ENCODE results near the gene USP24.

Gene USP24, protein sequence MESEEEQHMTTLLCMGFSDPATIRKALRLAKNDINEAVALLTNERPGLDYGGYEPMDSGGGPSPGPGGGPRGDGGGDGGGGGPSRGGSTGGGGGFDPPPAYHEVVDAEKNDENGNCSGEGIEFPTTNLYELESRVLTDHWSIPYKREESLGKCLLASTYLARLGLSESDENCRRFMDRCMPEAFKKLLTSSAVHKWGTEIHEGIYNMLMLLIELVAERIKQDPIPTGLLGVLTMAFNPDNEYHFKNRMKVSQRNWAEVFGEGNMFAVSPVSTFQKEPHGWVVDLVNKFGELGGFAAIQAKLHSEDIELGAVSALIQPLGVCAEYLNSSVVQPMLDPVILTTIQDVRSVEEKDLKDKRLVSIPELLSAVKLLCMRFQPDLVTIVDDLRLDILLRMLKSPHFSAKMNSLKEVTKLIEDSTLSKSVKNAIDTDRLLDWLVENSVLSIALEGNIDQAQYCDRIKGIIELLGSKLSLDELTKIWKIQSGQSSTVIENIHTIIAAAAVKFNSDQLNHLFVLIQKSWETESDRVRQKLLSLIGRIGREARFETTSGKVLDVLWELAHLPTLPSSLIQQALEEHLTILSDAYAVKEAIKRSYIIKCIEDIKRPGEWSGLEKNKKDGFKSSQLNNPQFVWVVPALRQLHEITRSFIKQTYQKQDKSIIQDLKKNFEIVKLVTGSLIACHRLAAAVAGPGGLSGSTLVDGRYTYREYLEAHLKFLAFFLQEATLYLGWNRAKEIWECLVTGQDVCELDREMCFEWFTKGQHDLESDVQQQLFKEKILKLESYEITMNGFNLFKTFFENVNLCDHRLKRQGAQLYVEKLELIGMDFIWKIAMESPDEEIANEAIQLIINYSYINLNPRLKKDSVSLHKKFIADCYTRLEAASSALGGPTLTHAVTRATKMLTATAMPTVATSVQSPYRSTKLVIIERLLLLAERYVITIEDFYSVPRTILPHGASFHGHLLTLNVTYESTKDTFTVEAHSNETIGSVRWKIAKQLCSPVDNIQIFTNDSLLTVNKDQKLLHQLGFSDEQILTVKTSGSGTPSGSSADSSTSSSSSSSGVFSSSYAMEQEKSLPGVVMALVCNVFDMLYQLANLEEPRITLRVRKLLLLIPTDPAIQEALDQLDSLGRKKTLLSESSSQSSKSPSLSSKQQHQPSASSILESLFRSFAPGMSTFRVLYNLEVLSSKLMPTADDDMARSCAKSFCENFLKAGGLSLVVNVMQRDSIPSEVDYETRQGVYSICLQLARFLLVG (N-terminal part only)

DNA sequence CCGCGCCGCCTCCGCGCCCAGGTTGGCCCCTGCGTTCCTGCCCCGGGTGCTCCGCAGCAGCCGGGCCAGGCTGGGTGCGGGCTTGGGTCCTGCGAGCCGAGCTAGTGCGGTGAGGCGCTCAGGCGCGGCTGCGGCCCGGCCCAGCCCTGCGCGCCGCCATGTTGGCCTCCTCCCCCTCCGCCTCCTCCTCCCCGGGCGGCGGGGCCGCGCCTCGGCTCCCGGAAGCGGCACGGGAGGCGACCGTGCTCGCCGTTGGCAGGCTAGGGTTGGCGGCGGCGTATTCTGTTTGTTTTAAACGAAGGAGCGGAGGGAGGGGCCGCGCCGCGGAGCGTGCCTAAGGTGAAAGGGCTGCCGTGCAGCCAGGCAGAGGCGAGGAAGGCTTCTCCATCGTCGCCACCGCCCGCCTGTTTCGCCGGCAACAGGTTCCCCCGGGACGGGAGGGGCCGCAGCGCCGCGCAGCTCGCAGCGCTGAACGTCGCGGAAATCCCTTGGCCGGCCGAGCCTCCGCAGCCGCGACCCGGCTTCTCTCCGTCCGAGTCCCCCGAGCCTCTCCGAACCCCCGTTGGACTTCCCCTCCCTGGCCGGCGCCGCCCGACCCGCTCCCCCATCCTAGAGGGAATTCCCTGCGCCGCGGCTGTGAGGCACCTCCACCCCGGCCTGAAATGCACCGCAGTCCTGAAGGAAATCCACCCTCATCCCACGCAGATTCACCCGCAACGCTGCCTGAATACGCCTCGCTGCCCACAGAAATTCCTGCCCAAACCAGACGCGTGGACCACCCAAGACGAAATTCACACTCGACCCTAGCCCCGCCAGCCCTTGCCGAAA is at the start of gene USP24:
Gene USP24, minus strand, starts transcription at position 171 of the 828 bp plus-strand sequence. CDS start 251 bp downstream, outside the sequence.
- DNase-seq (ENCODE audit: low spot score) = no peak

DNA sequence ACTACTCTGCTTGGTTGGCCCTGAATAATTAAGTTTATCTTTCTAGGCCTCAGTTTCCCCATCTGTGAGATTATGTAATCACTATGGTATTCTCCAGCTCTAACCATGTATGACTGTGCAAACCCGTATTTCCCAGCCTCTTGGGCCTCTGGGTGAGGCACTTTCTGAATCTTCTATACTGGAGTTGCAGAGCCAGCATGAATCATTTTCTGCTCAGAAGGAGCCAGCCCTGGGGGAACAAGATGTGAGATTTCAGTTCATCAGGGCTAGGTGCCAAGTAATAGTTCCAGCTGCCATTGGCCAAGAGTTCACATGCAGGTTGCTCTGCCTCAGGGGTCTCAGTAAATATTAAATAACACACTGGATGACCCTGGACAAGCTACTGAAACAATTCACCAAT is 47.7 kb upstream of the USP24 start:
- no peak for DNase-seq (ENCODE audit: low spot score)

DNA sequence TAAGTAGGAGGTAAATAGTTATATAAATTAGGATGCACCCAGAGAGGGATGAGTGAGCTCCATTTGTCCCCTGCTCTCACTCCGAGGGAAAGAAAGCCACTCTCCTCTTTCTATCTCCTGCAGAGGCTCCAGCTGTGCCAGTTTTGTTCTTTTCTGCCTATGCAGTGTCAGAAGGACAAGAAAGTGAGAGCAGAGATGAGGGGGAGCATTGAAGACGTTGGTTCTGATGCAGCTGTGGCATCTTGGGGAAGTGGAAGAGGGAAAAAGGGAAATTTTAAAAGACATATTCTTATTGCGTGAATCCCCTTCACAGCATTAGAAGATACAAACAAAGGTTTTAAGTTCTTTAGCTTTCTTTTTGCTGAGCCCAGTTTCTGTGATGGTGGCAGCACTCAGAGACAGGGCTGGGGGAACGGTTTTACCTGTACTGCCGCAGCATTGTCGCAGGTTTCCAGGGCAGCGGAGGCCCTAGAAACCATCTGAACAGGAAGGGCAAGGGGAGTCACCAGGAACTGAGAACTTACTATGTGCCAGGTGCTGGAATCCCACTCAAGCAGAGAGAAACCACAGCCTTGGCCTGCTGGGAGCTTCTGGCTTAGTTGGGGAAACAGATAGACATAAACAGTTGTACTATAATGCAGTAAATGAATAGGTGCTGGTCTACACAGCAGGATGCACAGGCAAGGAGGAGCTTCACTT is 44.9 kb upstream of the USP24 start:
- no peak for DNase-seq (ENCODE audit: low spot score)

DNA sequence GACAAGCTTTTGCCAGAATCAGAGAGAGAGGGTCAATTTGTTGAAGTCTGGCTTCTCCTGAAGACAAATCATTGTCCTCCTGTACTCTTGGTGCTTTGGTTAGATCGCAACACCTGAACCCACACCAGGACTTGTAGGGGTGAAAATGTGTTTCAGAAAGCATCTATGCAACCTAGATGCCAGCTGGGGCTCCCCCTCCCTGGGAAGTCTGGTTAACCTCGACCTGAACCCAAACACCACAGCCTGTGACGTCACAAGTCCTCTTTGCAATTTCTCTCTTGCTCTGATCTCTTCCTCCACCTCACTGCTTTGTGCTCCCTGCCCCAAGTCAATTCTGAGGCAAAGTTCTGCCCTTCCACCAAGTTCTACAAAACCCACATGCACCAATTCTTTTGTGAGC is 42.8 kb upstream of the USP24 start:
- no peak for DNase-seq (ENCODE audit: low spot score)

DNA sequence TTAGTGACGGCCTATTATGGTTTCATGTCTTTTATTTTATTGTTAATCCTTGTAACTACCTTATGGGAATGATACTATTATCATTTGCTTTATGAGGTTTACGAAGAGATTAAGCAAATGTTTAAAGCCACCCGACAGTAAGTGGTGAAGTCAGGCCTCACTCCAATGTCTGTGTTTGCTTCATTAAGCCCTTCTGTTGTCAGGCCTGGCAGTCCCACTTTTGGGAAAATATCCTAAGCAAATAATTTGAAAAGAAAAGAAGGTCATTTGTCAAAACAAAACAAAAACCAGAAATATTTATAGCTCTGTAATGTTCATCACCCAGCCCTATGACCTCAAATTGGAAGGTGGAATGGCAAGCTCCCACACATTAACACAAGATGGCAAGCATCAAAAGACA is 40.7 kb upstream of the USP24 start:
- DNase-seq (ENCODE audit: low spot score) = no peak

DNA sequence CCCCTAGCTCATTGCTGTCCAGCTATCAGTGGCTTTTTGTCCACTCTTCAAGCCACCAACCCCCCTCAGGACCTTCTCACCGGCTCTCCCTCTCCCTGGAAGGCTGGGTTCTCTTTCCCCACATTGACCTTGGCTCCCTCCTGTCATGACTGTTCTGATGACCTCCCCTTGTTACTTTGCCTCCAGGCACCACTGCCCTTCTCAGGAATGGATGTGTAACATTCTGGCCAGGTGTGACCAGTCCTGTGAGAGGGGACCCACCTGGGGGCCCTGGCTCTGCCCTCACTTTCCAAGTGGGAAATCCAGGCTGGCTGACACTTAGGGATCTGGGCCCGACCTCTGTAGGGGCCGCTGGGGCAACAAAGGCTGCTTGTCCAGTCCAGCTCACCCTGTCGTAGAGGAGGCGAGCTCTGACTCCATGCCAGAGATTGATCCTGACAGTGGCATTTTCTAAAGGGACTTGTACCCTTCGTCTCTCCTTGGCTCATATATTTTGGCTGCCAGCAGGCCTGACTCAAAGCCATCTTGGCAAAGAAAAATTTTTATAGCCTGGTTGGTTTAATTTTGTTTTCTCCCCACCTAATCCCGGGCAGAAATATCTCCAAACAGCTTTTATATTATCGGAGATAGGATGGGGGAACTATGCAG is 37.9 kb upstream of the USP24 start:
- DNase-seq (ENCODE audit: low spot score) = peak; percentile 67

DNA sequence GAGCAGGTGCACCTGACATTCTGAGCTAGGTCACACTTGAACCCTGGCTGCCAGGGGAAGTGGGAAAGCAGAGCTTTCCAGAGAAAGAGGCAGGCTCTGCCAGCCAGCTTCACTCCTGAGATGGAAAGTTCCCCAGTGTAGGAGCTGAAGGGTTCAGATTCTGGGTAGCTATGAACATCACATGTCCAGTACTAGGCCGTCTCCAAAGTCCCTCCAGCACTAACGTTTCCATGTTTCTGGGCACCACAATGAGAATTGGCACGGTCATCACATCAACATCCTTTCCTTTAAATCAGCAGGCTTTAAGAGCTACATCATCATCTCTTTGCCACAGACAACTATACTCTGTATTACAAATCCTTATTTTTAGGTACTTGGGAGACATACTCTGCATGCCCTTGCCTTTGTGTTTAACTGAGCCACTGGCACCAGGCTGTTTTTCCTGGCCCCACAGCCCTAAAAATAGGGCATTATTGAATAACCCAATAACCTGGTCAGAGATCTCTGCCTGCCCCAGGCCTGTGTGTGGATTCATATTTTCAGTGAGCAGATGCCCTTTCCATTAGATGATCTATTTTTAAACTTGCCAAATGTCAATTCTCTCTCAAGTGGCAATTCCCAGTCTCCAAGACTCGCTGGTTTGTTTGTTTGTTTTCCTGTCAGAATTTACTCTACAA is 35.4 kb upstream of the USP24 start:
- no peak for DNase-seq (ENCODE audit: low spot score)

DNA sequence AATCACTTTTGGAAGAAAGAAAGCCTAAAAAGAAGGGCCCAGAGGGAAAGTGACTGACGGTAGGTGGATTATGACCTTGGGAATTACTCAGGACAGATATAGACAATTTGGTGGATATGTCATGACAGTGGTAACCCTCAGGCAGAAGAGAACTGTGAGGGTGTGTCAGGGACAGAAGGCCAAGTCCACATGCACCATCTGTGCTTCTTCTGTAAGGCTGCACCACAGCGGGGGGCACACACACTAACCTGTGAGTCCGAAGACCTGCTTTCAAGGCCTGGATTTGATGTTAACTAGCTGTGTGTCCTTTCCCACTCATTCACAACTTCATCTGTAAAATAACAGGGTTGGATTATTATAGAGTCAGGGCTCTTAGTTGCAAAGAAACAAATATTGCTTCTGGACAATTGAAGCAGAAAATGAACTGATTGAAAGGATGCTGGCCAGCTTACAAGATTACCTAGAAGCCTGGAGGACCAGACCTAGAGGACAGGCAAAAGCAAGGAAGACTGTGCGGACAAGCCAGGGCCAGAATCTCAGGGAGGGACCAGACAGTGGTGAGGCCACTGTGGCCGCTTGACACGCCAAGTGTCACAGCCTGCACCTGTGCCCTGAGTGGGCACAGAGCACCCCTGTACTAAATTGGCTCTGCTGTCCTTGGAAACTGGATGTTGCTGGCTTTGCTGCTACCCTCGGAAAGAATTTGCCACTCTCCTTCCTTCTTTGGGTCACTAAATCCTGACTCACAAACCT is 34.7 kb upstream of the USP24 start:
- DNase-seq (ENCODE audit: low spot score) = no peak

DNA sequence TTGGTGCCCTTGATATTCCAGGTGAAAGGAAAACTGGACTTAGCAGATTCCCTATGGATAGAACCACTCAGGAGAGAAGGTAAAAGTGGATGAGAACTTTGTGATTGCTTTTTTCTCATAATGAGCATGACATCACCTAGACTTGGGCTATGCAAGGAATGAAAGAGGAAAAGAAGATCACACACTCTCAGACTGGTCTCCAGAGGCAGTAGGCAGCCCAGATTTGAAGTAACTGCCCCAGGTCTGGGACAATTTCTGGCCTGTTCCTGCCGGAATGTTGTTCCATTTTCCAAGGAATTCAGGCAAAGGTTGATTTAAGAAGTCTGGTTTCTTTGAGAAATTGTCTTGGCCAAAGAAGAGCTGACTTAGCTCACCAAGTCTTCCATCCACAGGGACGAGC is 31.7 kb upstream of the USP24 start:
- no peak for DNase-seq (ENCODE audit: low spot score)

DNA sequence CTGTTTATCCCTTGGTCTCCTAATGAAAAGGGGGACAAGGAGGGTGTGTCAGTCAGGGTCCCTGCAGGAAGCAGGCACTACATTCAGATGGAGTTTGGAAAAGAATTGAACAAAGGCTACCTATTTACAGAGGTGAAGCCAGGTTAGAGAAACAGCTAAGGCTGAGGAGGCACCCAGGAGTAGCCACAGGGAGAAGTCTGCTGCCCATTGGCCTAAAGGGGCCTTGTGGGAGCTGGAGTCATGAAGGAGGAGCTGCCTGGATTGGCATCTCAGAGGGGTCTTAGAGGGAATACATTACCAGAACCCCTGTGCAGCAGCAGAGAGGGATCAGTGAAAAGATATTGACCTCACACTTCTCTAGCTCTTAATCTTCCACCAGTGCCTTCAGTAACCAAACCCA is 31.2 kb upstream of the USP24 start:
- DNase-seq (ENCODE audit: low spot score) = no peak

DNA sequence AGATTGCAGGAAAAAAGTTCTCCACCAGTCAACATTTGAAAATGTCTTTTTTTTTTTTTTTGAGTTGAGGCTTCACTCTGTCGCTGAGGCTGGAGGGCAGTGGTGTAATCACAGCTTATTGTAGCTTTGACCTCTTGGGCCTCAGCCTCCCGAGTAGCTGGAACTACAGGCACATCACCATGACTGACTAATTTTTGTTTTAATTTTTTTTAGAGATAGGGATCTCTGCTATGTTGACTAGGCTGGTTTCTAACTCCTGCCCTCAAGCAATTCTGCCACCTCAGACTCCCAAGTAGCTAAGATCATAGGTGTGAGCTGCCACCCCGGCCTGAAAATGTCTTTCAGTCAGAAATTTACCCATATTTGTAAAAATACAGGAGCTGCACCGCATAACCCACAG is 30.6 kb upstream of the USP24 start:
- no peak for DNase-seq (ENCODE audit: low spot score)

DNA sequence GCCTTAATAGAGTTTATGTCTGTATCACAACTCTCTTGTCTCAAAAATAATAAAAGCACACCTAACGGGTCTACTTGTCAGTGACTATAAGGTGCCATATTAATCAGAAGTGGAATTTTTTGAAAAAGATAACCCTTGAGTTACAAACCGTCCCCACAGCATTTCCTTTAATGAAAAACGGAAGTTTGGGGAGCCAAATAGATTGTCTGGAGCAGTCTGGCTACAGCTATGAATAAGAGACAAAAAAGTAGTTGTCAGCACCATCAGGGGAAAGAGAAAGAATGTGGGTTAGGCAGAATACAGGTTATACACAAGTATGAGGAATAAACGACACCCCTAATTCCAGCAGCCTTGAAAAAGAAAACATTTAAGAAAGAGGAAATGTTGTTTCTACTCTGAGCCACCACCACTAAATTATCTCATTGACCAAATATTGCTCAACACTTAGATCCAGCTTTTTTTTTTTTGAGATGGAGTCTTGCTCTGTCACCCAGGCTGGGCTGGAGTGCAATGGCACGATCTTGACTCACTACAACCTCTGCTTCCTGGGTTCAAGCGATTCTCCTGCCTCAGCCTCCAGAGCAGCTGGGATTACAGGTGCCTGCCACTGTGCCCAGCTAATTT is 29.4 kb upstream of the USP24 start:
- DNase-seq (ENCODE audit: low spot score) = peak; percentile 41

DNA sequence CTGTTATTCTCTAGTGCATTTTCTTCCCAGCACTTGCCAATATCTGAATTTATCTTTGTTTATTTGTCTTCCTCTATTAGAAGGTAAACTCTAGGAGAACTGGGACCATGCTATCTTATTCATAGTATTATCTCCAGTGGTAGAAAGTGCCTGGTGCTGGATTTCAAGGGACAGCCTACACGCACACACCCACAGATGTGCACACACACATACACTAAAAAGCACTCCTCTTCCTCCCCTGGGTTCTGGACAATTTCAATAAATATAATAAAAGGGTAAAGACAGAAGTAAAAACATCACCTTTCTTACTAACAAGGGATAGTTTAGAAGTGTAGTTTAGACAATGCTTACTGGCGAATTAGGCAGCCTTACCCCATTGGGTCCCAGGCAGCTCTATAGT is 28.5 kb upstream of the USP24 start:
- no peak for DNase-seq (ENCODE audit: low spot score)

DNA sequence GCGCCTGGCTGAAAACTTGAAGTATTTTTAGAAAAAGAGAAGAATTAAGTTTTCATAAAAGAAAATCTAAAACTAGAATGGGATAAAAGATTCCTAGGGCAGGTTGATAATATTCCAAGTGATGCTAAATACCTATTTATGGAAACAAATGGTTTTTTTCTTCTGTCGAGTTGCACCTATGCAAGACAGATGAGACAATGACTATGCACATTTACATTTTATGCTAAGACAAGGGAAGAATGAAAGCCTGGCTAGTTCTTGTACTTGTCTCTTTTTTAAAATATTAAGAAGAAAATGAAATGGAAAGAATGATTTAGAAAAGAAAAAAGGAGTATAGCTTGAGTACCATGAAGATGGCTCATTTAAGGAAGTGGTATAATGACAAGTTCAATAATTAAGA is 24.4 kb upstream of the USP24 start:
- DNase-seq (ENCODE audit: low spot score) = no peak

DNA sequence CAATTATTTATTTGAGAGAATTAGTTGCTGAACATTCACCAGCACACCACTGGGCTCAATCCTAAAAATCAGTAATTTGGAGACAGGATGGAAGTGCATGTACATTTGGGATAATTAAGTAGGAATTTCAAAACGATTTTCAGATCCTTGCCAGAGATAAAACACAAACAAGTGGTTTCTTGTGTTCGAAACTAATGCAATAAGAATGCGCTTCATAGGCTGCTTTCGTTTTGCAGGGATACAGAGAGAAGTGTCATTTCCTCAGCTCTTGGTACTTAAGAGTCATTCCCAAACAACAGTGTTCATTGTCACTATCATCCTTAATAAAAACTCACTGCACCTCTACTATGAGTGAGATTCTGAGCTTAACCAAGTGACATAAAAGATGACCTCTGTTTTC is 20.6 kb upstream of the USP24 start:
- peak; percentile 47 for DNase-seq (ENCODE audit: low spot score)

DNA sequence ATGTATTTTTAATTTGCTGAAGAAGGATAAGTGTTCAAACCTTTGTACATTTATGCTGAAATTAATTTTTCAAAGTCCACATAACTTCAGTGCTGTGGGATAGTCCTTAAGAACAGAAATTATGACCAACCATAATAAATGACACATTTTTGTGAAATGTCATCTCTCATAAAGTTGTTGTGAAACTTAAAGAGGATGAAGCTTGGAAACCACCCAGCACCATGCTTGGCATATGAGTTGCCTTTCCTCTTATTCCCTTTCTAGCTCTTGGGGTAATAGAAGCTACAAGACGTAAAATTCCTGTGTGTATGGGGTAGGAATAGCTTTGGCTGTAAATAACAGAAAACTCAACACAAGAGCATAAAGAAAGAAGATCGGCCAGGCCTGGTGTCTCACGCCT is 18.9 kb upstream of the USP24 start:
- DNase-seq (ENCODE audit: low spot score) = no peak

DNA sequence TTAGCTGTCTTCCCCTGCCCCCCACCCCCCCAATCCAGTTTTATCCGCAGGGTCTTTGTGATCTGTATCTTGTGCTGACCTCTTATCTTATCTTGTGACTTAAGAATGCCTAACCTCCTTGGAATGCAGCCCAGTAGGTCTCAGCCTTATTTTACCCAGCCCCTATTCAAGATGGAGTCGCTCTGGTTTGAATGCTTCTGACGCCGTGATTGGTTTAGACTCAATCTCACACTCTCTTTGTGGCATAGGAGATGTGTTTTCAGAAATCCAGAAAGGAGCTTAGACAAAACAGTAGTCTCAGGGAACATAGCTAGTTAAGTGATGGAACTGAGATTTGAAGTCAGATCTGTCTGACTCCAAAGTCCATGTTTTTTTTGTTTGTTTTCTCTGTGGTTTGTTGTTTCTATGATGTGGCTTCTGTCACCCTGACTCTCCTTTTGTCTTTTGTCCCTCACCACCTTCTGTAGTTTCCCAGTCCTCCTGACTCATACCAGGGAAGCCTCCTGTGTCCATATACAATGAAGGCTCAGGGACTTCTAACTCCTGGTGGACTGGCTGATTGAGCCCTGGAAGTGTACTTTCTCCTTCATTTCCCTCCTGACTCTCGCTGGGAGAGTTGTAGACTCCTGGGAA is 18.1 kb upstream of the USP24 start:
- no peak for DNase-seq (ENCODE audit: low spot score)
